ENCODE measurements around the gene ITGB4.

The ITGB4 gene

DNA sequence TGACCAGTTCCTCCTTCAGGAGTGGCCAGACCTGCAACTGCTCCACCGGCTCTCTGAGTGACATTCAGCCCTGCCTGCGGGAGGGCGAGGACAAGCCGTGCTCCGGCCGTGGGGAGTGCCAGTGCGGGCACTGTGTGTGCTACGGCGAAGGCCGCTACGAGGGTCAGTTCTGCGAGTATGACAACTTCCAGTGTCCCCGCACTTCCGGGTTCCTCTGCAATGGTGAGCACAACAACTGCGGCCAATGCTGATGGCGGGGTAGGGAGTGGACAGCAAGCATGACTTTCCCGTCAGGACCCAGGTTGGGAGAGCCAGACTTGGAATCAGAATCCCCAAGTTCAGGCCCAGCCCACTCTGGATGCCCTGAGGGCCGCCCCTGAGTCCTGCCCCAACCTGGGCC is 12.2 kb downstream of the ITGB4 start:
- no peak for DNase-seq

DNA sequence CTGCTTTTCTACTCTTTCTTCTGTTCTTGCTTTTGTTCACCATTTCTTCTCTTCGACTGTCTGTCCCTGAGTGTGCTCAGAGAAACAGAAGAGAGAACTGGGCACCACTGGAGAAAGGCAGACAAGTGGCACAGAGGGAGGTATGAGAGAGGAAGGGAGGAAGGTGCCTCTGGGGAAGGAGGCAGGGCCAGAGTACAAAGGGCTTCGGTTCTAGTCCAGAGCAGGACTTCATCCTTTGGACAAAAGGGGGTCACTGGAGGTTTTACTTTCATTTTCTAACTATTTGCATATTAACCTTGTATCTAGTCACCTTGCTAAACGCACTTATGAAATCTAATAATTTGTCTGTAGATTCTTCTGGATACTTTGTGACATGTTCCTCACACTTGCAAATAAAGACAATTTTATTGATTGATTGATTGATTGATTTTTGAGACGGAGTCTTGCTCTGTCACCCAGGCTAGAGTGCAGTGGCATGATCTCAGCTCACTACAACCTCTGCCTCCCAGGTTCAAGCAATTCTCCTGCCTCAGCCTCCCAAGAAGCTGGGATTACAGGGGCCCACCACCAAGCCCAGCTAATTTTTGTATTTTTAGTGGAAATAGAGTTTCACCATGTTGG is 13.5 kb downstream of the ITGB4 start:
- DNase-seq, result no peak

DNA sequence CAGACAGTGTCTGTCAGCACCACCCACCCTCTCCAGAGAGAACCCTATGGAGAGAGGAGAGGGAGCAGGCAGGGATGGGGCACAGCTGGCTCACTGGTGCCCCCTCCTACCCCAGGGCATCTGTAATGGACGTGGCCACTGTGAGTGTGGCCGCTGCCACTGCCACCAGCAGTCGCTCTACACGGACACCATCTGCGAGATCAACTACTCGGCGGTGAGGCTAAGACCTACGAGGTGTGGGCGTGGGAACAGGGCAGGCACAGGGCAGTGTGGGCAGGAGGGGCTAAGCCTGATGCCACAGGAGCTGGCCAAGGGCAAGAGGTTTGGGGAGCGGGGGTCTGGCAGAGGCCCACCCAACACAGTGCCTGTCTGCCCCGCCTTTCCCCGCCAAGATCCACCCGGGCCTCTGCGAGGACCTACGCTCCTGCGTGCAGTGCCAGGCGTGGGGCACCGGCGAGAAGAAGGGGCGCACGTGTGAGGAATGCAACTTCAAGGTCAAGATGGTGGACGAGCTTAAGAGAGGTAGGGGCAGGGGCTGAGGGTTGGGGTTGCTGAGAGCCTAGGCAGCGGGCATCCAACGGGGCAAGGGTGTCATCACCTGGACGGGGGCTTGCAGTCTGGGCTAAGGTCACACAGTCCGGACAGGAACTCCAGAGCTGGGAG is 15.0 kb downstream of the ITGB4 start:
- DNase-seq, result no peak

DNA sequence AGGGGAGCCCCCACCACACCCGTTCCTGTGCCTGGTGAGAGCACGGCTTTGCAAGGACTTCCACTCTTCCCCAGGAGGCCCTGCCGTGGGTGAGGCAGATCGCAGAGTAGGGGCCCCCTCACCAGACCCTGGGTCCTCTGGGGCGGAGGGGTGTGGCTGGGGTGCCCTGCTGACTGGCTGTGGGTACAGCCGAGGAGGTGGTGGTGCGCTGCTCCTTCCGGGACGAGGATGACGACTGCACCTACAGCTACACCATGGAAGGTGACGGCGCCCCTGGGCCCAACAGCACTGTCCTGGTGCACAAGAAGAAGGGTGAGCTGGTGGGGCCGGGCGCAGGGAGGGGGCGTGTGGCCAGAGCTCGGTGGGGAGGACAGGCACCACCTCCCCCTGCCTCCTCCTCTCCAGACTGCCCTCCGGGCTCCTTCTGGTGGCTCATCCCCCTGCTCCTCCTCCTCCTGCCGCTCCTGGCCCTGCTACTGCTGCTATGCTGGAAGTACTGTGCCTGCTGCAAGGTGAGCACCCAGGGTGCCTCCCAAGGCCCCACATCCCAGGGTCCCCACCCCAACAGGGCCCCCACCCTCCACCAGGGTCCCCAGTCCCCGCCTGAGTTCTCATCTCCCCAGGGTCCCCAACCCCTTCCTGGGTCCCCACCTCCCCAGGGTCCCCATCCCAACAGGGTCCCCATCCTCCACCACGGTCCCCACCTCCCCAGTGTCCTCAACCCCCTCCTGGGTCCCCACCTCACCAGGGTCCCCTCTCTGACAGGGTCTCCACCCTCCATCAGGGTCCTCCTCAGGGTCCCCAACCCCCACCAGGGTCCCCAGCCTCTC is 16.1 kb downstream of the ITGB4 start:
- no peak for DNase-seq

DNA sequence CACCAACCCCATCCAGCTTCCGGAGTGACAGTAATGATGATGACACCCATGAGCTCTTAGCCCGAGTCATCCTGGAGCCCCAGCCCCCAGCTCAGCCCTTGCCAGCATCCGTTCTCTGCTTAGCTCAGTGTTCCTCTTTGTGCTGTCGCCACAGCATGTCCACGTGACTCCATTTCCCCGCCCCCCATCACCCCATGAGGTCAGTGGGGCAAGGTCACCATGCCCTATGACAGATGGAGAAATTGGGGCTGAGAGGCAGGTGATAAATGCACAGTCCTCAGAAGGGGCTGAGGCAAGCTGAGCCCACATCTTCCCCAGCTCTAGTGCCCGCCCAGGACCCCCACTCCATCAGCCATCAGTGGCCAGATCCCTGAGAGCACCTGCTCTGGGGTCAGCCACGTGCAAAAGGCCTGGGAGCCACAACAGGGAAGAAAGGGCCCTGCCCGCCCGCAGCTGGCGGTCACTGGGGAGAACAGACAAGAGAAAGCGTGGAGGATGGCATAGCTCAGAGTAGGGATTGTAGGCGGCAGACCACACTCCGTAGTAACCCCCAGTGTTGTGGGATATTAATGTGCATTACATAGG is 17.1 kb downstream of the ITGB4 start:
- DNase-seq, result no peak

DNA sequence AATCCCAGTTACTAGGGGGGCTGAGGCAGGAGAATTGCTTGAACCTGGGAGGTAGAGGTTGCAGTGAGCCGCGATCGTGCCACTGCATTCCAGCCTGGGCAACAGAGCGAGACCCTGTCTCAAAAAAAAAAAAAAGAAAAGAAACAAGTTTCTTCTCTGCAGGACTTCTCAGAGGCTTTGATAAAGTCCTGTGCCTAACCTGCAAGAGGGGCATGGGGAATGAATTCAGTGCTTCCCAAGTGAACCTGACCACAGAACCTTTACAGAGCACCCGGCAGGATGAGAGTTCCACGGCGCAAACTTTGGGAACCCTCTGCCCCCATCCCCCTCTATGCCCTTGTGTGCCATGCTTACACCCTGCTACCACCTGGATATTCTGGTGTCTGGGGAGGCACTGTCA is 17.9 kb downstream of the ITGB4 start:
- DNase-seq, result no peak

DNA sequence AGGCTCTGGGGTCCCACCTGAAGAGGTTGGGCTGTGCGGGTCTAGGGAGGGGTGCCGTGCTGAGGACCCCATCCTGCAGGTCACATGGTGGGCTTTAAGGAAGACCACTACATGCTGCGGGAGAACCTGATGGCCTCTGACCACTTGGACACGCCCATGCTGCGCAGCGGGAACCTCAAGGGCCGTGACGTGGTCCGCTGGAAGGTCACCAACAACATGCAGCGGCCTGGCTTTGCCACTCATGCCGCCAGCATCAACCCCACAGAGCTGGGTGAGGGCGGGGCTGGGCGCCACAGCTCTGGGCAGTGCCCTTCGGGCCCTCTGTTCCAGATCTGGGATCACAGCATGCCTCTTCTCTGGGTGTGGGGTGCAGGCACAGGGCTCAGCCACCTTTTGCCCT is 18.5 kb downstream of the ITGB4 start:
- DNase-seq, result no peak

DNA sequence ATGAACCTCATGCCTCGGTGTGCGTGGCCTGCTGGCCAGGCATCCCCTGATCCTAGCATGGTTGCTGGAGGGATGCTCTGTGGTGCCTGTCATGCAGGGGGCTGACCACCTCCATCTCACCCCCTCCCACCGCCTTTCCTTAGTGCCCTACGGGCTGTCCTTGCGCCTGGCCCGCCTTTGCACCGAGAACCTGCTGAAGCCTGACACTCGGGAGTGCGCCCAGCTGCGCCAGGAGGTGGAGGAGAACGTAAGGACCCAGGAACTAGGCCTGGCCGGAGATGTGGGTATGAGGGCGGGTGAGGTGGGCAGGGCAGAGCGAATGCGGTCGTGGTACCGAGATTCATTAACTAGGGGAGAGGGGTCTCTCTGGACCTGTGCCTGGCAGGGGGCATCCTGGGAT is 19.0 kb downstream of the ITGB4 start:
- no peak for DNase-seq

DNA sequence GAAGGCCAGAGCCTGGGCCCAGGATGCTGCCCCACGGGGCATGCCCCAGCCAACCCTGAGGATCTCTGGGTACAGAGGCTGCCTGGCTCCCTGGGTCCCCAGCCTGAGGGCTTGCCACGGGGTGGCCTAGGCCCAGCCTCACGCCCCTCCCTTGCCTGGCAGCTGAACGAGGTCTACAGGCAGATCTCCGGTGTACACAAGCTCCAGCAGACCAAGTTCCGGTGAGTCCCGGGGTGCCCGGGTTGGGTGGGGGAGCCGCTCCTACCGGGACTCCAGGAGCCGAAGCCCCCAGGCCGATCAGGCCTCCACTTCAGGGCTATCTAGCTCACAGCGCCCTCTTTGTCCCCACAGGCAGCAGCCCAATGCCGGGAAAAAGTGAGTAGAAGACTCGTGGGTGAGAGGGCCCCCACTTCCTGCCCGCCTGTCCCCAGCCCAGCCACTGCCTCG is 19.4 kb downstream of the ITGB4 start:
- DNase-seq, result no peak

DNA sequence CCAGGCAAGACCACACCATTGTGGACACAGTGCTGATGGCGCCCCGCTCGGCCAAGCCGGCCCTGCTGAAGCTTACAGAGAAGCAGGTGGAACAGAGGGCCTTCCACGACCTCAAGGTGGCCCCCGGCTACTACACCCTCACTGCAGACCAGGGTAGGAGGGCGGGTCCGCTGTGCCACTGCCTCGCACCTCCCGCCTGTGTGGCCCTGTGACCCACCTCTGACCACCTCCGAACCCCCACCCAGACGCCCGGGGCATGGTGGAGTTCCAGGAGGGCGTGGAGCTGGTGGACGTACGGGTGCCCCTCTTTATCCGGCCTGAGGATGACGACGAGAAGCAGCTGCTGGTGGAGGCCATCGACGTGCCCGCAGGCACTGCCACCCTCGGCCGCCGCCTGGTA is 21.1 kb downstream of the ITGB4 start:
- DNase-seq, result no peak

DNA sequence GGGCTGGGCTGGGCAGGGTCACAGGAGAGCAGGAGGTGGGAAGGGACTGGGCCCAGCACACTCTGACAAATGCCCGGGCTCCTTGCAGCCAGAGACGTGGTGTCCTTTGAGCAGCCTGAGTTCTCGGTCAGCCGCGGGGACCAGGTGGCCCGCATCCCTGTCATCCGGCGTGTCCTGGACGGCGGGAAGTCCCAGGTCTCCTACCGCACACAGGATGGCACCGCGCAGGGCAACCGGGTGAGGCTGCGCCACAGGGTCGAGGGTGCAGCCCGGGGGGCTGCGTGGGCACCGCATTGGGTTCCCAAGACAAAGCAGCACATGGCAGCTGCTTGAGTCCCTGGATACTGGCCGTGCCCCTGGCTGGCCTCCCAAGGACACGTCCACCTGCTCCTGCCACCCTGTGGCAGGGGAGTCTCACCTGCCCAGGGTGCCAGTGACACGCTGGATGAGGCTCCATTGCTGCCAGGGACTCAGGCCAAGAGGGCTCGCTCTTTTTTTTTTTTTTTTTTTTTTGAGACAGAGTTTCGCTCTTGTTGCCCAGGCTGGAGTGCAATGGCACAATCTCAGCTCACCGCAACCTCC is 22.5 kb downstream of the ITGB4 start:
- DNase-seq, result no peak

DNA sequence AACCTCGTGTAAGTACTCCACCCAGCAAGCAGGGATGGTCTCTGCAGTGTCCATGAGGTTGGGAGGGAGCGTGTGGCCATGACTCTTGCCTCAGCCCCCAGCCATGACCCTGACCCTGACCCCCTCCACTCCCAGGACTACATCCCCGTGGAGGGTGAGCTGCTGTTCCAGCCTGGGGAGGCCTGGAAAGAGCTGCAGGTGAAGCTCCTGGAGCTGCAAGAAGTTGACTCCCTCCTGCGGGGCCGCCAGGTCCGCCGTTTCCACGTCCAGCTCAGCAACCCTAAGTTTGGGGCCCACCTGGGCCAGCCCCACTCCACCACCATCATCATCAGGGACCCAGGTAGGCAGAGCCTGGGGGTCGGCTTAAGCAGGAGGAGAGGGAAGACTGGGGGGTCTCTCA is 27.4 kb downstream of the ITGB4 start:
- DNase-seq, result no peak

DNA sequence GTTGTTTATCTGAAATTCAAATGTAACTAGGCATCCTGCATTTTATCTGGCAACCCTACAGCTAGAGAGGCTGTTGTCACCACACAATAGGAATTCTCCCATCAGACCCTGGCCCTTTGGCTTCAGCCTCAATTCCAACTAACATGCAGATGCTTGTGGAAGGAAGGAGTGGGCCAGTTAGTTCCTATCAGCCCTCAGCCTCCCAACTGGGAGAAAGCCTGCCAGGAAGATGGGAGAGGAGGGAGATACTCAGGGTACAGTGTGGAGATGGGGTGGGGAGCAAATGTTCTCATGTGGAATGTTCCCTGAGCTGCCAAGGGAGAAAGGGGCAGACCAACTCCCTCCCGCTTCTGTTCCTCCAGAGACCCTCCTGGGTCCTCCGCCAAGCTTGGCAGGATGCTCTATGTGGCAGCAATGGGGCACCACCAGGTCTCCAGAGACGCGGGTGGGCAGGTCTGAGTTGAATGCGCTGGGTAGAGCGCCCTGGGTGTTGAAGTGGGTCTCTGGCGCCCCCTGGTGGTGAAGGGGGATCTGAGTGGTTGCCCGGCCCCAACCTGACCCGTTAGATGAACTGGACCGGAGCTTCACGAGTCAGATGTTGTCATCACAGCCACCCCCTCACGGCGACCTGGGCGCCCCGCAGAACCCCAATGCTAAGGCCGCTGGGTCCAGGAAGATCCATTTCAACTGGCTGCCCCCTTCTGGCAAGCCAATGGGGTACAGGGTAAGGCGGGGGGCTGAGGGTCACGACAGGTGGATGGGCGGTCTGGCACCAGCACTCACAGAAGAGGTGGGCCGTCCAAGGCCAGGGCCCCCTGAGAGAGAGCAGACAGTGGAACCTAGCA is 28.5 kb downstream of the ITGB4 start:
- DNase-seq, result peak; percentile 94

DNA sequence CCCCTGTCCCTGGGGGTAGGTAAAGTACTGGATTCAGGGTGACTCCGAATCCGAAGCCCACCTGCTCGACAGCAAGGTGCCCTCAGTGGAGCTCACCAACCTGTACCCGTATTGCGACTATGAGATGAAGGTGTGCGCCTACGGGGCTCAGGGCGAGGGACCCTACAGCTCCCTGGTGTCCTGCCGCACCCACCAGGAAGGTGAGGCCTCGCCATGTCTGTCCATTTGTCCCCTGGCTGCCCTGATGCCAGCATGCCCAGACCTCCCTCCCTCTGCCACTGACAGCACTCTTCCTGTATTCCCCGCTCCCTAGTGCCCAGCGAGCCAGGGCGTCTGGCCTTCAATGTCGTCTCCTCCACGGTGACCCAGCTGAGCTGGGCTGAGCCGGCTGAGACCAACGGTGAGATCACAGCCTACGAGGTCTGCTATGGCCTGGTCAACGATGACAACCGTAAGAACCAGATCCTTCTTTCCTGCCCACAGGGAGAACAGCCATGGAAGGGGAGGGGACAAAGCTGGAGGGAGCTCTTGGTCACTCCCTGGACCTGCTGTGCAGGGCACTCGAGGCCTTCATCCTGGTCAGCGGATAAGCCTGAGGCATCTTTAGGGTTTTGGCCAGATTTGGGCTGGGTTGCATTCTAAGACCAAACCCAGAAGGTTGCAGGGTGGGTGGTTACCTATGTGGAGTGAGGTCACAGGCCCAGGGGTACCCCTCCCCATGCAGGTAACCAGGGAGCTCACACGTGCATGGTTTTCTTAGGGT is 29.6 kb downstream of the ITGB4 start:
- DNase-seq, result no peak

DNA sequence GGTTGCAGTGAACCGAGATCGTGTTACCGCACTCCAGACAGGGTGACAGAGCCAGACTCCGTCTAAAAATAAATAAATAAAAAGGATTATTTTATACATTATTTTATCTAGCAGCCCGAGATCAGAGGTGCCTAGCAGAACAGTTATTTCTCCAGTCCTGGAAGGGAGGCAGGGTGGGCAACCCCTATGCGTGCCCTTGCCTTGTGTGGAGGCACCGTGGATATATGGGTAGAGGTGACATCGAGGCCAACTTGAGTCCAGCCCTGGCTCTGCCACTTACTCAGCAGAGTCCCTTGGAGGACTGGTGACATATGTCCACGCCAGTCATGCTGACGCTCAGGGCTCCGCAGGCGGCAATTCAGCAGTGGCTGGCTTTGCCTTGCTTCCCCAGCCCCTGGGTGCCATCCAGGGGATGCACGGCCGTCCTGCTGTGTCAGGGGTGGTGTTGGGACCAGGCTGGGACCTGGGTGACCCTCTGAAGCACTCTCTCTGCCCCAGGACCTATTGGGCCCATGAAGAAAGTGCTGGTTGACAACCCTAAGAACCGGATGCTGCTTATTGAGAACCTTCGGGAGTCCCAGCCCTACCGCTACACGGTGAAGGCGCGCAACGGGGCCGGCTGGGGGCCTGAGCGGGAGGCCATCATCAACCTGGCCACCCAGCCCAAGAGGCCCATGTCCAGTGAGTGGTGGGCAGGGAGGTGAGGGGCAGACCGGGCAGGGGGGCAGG is 30.6 kb downstream of the ITGB4 start:
- DNase-seq, result no peak

DNA sequence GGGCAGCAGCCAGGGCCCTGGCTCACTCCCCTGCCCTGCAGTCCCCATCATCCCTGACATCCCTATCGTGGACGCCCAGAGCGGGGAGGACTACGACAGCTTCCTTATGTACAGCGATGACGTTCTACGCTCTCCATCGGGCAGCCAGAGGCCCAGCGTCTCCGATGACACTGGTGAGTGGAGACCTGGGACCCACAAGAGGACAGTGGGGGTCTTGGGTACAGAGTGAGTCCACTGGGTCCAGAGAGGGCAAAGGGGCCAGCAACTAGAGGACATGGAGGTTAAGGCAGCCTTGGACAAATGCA is 31.1 kb downstream of the ITGB4 start:
- no peak for DNase-seq

DNA sequence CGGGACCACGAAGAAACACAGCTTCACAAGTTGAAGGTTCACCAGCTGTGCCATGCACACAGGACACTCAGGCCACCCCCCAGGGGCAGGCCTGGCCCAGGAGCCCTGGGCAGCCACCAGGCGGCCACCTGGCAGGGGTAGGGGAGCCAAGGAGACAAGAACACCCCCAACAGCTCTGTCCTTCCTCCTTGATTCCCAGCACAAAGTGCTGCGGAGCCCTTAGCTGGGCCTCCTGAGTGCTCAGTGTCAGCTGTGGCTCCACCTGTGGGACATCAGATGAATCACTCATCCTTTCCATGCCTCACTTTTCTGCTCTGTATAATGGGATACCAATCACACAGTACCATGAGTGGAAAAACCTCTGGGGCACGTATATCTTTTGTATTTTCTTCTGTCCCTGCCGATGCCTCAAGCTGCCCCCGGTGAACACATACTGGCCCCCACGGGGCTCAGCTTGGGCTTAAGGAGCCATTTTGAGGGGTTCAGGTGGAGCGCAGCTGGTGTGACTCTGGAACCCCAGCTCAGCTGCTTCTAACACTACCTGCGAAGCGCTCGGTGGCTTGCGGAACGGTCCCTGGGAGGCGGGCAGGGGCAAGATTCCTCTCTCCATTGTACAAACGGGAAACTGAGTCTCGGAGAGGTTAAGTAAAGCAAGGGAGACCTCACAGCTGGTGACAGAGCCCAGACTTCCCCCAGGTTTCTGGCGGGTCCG is 31.7 kb downstream of the ITGB4 start:
- DNase-seq, result no peak

DNA sequence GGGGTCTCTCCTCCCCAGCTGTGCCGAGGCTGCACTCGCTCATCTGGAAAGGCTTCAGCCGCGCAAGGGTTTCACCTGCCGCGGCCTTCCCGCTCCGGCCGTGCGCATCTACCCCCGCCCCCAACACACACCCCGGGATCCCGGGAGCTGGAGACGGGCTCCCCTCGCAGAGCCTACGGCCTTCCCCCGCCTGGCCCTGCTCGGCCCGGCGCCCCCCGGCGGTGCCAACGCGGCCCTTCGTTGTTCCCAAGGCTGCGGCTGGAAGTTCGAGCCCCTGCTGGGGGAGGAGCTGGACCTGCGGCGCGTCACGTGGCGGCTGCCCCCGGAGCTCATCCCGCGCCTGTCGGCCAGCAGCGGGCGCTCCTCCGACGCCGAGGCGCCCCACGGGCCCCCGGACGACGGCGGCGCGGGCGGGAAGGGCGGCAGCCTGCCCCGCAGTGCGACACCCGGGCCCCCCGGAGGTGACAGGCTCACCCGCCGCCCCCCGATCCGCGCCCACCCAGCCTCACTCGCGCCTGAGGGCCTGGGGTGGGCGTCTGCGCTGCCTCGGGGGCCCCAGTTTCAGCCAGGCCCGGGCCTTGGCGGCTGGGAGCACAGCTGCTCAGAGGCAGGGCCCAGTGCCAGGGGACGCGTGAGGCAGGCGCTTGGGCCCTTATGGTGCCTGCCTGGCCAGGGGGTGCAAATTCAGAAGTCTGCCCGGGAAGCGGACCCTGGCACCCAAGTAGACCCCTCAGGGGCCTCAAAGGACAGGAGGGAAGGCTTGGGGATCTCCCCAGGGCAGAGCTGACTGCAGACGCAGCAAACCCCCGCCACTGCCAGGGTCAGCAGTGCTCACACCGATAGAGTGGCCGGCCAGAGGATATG is 32.5 kb downstream of the ITGB4 start:
- peak; percentile 75 for DNase-seq

Data from activated CD4-positive, CD25-positive, alpha-beta regulatory T cell treated with anti-CD3 and anti-CD28 coated beads, Interleukin-2, amount 50 U/mL, for 72 hours (primary cell).